UCSD-AML1 (cell line): ENCODE data around the gene KIF26A.
A peak's percentile ranks its signal among the peaks of the same experiment; 100 is the strongest.

Source experiments
- DNase-seq: peaks from one replicate; lab custom pipeline; 2025; ENCODE audit not compliant: unreplicated experiment; lab: John Stamatoyannopoulos, UW

Gene KIF26A

GRCh38 chr14:104138098-104138717 lies at the start of gene KIF26A:
KIF26A (plus strand) TSS chr14:104138587; CDS start chr14:104138723, 136 bp downstream.
- DNase-seq = no peak

GRCh38 chr14:104090071-104090748 lies 48.2 kb upstream of the KIF26A start:
- DNase-seq = no peak

- no peak for DNase-seq
Measured at GRCh38 chr14:104091061-104091926, 47.1 kb upstream of the KIF26A start.

GRCh38 chr14:104091927-104092771 lies 46.2 kb upstream of the KIF26A start:
- no peak for DNase-seq

GRCh38 chr14:104092931-104093365 lies 45.4 kb upstream of the KIF26A start:
- no peak for DNase-seq

GRCh38 chr14:104093366-104094055 lies 44.9 kb upstream of the KIF26A start:
- DNase-seq = no peak

- no peak for DNase-seq
Measured at GRCh38 chr14:104094056-104094708, 44.2 kb upstream of the KIF26A start.

GRCh38 chr14:104094709-104095425 lies 43.5 kb upstream of the KIF26A start:
- DNase-seq = peak; percentile 70

- DNase-seq = no peak
Measured at GRCh38 chr14:104095426-104096310, 42.7 kb upstream of the KIF26A start.

GRCh38 chr14:104096318-104096717 lies 42.1 kb upstream of the KIF26A start:
- DNase-seq = no peak

- DNase-seq = no peak
Measured at GRCh38 chr14:104096751-104097700, 41.4 kb upstream of the KIF26A start.

- DNase-seq = no peak
Measured at GRCh38 chr14:104098272-104099095, 39.9 kb upstream of the KIF26A start.

- no peak for DNase-seq
Measured at GRCh38 chr14:104099096-104100041, 39.0 kb upstream of the KIF26A start.

- DNase-seq = no peak
Measured at GRCh38 chr14:104100171-104101085, 38.0 kb upstream of the KIF26A start.
